OCI-M1 (cell line): ENCODE data around the gene GPER1.
"Not testable (repeated sequence)": the region's sequence is repeated elsewhere in the genome, so short reads cannot be mapped to it uniquely, and the experiment has no call there.

Experiments used
- DNase-seq: peaks from one replicate; lab custom pipeline; 2025; lab: John Stamatoyannopoulos, UW

GPER1 gene

GRCh38 chr7:1103789-1104515 lies 16.0 kb downstream of the GPER1 start:
- DNase-seq = no peak

GRCh38 chr7:1104516-1105179 lies 16.7 kb downstream of the GPER1 start:
- no peak for DNase-seq

- DNase-seq = no peak
These were observed 17.3 kb downstream of the GPER1 start for GRCh38 chr7:1105189-1105588.

- DNase-seq = no peak
These were observed 18.3 kb downstream of the GPER1 start for GRCh38 chr7:1106063-1106792.

GRCh38 chr7:1106793-1107421 lies 19.0 kb downstream of the GPER1 start:
- DNase-seq = no peak

GRCh38 chr7:1108264-1108920 lies 20.5 kb downstream of the GPER1 start:
- no peak for DNase-seq

GRCh38 chr7:1109581-1110310 lies 21.8 kb downstream of the GPER1 start:
- DNase-seq = no peak

- no peak for DNase-seq
These were observed 22.4 kb downstream of the GPER1 start for GRCh38 chr7:1110358-1110757.

GRCh38 chr7:1111156-1111555 lies 23.2 kb downstream of the GPER1 start:
- DNase-seq = no peak

GRCh38 chr7:1112109-1112508 lies 24.2 kb downstream of the GPER1 start:
- DNase-seq = no peak

- no peak for DNase-seq
These were observed 25.0 kb downstream of the GPER1 start for GRCh38 chr7:1112625-1113547.

- no peak for DNase-seq
These were observed 25.6 kb downstream of the GPER1 start for GRCh38 chr7:1113548-1113885.

GRCh38 chr7:1114088-1114487 lies 26.2 kb downstream of the GPER1 start:
- no peak for DNase-seq

GRCh38 chr7:1114505-1114904 lies 26.6 kb downstream of the GPER1 start:
- DNase-seq = no peak

- not testable (repeated sequence) for DNase-seq
These were observed 27.5 kb downstream of the GPER1 start for GRCh38 chr7:1115171-1116045.

- DNase-seq = not testable (repeated sequence)
These were observed 28.6 kb downstream of the GPER1 start for GRCh38 chr7:1116383-1117008.

- DNase-seq = no peak
These were observed 29.5 kb downstream of the GPER1 start for GRCh38 chr7:1117321-1117928.

GRCh38 chr7:1119201-1119600 lies 31.3 kb downstream of the GPER1 start:
- no peak for DNase-seq
